ENCODE data around the gene KNG1.

DNA sequence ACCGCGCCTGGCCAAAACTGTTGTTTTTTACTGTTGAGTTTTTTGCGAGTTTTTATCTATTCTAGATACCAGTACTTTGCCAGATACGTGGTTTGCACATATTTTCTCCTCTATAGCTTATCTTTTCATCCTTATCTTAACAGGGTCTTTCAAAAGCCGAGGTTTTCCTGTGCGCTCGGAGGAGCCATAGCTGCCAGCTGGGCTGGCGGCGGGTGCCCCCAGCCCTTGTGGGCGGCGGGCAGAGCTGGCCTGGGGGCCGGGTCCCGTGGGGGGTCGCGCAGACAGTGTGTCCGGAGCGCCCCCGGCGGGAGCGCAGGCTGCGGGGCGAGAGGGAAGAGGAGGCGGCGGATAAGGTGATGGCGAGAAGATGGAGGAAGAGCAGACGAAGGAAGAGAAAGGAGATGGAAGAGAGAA, 55.1 kb downstream of the KNG1 start:
- no peak for TF ChIP-seq CTCF (IDR thresholded peaks at IDR 0.05)
- no peak for TF ChIP-seq POLR2A (IDR thresholded peaks at IDR 0.05)
- no peak for TF ChIP-seq EP300 (IDR thresholded peaks at IDR 0.05; ENCODE audit: low read depth)

Measured in transverse colon (tissue), 3 donors.